ENCODE measurements around the gene C6orf62. TPM values are rescaled to one million over a fixed set of nuclear protein-coding genes. Genes with fewer than 3 reads are reported as not detected.
A peak's percentile ranks its signal among the peaks of the same experiment; 100 is the strongest.

C6orf62 gene
- total RNA-seq, 1 experiment from 2014 or later: 86.4 TPM

DNA sequence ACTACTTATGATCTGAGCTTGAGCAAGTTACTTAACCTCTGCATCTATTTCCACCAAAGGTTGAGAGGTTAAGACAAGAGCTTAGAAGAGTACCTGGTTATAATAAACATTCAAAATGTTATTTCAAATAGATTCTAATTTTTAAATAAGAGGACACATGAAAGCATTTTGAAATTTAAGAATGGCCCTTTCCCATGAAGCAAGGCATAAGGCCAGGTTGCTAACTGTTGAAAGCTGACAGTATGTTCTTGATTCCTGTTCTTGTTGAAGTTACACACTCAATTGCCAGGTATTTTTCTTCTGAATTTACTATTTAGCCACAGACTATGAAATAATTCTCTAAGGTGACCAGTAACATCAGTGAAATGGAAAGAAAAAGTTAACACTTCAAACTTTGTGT is 14.5 kb downstream of the C6orf62 start:
- ATAC-seq: no peak
- POLR2A ChIA-PET: interaction anchor here (1.4 kb wide), 1 partner anchor 38 kb away, joined by 3 read pairs; the partner anchor contains the start of genes ACOT13 and TDP2
- CTCF ChIA-PET: interaction anchor here (2.4 kb wide), 1 partner anchor 123 kb away, joined by 11 read pairs; no protein-coding TSS in a partner anchor

DNA sequence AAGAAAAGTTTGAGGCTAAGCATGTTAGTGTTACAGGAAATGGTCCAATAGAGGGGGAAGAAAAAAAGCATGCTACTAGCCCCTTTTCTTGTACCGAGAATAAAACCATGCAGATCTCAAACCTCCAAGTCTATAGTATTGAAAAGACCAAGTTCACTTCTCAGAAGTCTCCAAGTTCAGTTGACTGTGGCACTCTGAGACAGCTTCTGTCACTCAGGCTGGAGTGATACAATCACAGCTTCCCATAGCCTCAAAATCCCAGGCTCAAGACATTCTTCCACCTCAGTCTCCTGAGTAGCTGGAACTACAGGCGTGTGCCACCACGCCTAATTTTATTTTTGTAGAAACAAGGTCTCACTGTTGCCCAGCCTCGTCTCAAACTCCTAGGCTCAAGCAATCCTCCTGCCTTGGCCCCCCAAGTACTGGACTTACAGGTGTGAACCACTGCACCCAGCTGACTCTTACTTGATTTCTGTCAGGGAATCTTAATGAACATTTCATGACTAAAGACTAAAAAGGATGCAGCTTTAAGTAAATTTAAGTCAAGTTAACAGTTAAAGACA is 16.2 kb downstream of the C6orf62 start:
- POLR2A ChIA-PET: interaction anchor here (0.9 to 1.4 kb wide), 4 partner anchors 19 to 208 kb away, joined by 3 read pairs; partner anchors contain the start of genes ACOT13, ALDH5A1 and TDP2
- Mint-ChIP-seq H3K4me3 (no peak overlapping the region), H3K27me3 (ENCODE audit: low read depth) (no peaks in the 10 kb centered on the region), H3K36me3 (peaks cover 67% of the 10 kb centered on the region), H3K27ac (peak overlapping the region; percentile 64), H3K4me1 (peaks cover 6% of the 10 kb centered on the region), H3K9me3 (no peaks in the 10 kb centered on the region)
- DNase-seq (ENCODE audit: low spot score): no peak
- ATAC-seq: no peak
- TF ChIP-seq SMAD4 (CRISPR knock-in tag; IDR thresholded peaks at IDR 0.05) (no peak), NR2C2 (CRISPR knock-in tag; IDR thresholded peaks at IDR 0.05) (no peak), NFE2L1 (CRISPR knock-in tag; IDR thresholded peaks at IDR 0.05) (no peak), ELF4 (CRISPR knock-in tag; IDR thresholded peaks at IDR 0.05; ENCODE audit: low read depth) (no peak), NFATC4 (CRISPR knock-in tag; IDR thresholded peaks at IDR 0.05) (no peak), FOXP1 (CRISPR knock-in tag; IDR thresholded peaks at IDR 0.05; ENCODE audit: borderline replicate concordance) (no peak), NR1H2 (CRISPR knock-in tag; IDR thresholded peaks at IDR 0.05) (no peak), TEAD4 (CRISPR knock-in tag; IDR thresholded peaks at IDR 0.05) (no peak)
- TF ChIP-seq, protein P1, sequence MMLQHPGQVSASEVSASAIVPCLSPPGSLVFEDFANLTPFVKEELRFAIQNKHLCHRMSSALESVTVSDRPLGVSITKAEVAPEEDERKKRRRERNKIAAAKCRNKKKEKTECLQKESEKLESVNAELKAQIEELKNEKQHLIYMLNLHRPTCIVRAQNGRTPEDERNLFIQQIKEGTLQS (CRISPR knock-in tag; conservative IDR thresholded peaks at IDR 0.05): no peak
- TF ChIP-seq, protein P2, sequence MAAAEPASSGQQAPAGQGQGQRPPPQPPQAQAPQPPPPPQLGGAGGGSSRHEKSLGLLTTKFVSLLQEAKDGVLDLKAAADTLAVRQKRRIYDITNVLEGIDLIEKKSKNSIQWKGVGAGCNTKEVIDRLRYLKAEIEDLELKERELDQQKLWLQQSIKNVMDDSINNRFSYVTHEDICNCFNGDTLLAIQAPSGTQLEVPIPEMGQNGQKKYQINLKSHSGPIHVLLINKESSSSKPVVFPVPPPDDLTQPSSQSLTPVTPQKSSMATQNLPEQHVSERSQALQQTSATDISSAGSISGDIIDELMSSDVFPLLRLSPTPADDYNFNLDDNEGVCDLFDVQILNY (CRISPR knock-in tag; IDR thresholded peaks at IDR 0.05): no peak
- TF ChIP-seq, protein P3, sequence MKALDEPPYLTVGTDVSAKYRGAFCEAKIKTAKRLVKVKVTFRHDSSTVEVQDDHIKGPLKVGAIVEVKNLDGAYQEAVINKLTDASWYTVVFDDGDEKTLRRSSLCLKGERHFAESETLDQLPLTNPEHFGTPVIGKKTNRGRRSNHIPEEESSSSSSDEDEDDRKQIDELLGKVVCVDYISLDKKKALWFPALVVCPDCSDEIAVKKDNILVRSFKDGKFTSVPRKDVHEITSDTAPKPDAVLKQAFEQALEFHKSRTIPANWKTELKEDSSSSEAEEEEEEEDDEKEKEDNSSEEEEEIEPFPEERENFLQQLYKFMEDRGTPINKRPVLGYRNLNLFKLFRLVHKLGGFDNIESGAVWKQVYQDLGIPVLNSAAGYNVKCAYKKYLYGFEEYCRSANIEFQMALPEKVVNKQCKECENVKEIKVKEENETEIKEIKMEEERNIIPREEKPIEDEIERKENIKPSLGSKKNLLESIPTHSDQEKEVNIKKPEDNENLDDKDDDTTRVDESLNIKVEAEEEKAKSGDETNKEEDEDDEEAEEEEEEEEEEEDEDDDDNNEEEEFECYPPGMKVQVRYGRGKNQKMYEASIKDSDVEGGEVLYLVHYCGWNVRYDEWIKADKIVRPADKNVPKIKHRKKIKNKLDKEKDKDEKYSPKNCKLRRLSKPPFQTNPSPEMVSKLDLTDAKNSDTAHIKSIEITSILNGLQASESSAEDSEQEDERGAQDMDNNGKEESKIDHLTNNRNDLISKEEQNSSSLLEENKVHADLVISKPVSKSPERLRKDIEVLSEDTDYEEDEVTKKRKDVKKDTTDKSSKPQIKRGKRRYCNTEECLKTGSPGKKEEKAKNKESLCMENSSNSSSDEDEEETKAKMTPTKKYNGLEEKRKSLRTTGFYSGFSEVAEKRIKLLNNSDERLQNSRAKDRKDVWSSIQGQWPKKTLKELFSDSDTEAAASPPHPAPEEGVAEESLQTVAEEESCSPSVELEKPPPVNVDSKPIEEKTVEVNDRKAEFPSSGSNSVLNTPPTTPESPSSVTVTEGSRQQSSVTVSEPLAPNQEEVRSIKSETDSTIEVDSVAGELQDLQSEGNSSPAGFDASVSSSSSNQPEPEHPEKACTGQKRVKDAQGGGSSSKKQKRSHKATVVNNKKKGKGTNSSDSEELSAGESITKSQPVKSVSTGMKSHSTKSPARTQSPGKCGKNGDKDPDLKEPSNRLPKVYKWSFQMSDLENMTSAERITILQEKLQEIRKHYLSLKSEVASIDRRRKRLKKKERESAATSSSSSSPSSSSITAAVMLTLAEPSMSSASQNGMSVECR (CRISPR knock-in tag; IDR thresholded peaks at IDR 0.05; ENCODE audit: borderline replicate concordance): no peak
- TF ChIP-seq, protein P4, sequence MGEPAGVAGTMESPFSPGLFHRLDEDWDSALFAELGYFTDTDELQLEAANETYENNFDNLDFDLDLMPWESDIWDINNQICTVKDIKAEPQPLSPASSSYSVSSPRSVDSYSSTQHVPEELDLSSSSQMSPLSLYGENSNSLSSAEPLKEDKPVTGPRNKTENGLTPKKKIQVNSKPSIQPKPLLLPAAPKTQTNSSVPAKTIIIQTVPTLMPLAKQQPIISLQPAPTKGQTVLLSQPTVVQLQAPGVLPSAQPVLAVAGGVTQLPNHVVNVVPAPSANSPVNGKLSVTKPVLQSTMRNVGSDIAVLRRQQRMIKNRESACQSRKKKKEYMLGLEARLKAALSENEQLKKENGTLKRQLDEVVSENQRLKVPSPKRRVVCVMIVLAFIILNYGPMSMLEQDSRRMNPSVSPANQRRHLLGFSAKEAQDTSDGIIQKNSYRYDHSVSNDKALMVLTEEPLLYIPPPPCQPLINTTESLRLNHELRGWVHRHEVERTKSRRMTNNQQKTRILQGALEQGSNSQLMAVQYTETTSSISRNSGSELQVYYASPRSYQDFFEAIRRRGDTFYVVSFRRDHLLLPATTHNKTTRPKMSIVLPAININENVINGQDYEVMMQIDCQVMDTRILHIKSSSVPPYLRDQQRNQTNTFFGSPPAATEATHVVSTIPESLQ (CRISPR knock-in tag; IDR thresholded peaks at IDR 0.05): no peak
- CTCF ChIA-PET: interaction anchor here (1.0 to 2.5 kb wide), 6 partner anchors 119 to 368 kb away, joined by 3 to 7 read pairs (median 4); no protein-coding TSS in a partner anchor

More for the DNA sequence above, 14.5 kb downstream of the C6orf62 start:
- Mint-ChIP-seq H3K27ac (no peak overlapping the region), H3K9me3 (no peaks in the 10 kb centered on the region), H3K4me3 (no peak overlapping the region), H3K27me3 (ENCODE audit: low read depth) (no peaks in the 10 kb centered on the region), H3K36me3 (peaks cover 71% of the 10 kb centered on the region), H3K4me1 (peaks cover 6% of the 10 kb centered on the region)
- no peak for DNase-seq (ENCODE audit: low spot score)
- TF ChIP-seq JAZF1 (CRISPR knock-in tag; IDR thresholded peaks at IDR 0.05): no peak
- TF ChIP-seq, protein P5, sequence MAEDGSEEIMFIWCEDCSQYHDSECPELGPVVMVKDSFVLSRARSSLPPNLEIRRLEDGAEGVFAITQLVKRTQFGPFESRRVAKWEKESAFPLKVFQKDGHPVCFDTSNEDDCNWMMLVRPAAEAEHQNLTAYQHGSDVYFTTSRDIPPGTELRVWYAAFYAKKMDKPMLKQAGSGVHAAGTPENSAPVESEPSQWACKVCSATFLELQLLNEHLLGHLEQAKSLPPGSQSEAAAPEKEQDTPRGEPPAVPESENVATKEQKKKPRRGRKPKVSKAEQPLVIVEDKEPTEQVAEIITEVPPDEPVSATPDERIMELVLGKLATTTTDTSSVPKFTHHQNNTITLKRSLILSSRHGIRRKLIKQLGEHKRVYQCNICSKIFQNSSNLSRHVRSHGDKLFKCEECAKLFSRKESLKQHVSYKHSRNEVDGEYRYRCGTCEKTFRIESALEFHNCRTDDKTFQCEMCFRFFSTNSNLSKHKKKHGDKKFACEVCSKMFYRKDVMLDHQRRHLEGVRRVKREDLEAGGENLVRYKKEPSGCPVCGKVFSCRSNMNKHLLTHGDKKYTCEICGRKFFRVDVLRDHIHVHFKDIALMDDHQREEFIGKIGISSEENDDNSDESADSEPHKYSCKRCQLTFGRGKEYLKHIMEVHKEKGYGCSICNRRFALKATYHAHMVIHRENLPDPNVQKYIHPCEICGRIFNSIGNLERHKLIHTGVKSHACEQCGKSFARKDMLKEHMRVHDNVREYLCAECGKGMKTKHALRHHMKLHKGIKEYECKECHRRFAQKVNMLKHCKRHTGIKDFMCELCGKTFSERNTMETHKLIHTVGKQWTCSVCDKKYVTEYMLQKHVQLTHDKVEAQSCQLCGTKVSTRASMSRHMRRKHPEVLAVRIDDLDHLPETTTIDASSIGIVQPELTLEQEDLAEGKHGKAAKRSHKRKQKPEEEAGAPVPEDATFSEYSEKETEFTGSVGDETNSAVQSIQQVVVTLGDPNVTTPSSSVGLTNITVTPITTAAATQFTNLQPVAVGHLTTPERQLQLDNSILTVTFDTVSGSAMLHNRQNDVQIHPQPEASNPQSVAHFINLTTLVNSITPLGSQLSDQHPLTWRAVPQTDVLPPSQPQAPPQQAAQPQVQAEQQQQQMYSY (CRISPR knock-in tag; IDR thresholded peaks at IDR 0.05): no peak
- TF ChIP-seq ESRRA (CRISPR knock-in tag; IDR thresholded peaks at IDR 0.05; ENCODE audit: borderline replicate concordance): no peak
- no peak for TF ChIP-seq GABPB1 (CRISPR knock-in tag; IDR thresholded peaks at IDR 0.05)
- no peak for TF ChIP-seq SP1 (CRISPR knock-in tag; conservative IDR thresholded peaks at IDR 0.05)
